DMS 273 treated with DMSO at 0.1 percent for 48 hours (cell line): ENCODE data around the gene OR52E5.

Experiments
- DNase-seq: peaks from one replicate; lab custom pipeline; 2025; lab: John Stamatoyannopoulos, UW

OR52E5 gene

GRCh38 chr11:5933116-5933515 lies 40.1 kb downstream of the OR52E5 start:
- no peak for DNase-seq

DNA sequence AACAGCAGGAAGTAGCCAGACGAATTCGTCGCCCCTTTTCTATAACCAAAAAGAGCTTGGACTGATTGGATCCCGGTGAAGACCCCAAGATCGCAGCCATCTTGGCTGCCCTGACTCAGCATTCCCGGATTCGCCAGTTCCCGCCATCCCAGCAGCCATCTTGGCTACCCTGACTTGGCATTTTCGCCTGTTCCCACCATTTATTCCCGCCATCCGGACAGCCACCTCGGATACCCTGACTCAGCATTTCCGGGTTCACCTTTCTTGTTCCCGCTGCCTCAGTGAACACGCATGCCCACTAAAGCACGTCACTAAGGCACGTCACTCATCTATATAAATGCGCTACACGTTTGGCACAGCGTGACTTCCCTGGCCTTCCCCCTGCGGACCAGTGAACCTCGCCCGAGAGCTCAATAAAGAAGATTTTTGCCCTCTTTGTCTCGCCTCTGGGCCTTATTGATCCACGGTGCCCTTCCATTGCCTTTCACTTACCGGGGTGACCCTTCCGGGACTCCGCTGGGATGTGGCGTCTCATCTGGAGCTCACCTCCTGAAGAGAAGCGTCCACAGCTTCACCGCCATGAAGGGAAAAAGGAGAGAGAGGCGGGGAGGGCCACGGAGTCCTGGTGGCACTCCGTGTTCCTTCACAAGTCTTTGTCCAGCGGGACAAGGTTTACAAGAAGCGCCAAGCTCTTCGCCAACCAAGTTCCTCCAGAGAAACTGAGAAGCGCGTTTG lies 45.0 kb downstream of the OR52E5 start:
- no peak for DNase-seq

- DNase-seq, result no peak
These were observed 45.6 kb downstream of the OR52E5 start for GRCh38 chr11:5938603-5938965.

DNA sequence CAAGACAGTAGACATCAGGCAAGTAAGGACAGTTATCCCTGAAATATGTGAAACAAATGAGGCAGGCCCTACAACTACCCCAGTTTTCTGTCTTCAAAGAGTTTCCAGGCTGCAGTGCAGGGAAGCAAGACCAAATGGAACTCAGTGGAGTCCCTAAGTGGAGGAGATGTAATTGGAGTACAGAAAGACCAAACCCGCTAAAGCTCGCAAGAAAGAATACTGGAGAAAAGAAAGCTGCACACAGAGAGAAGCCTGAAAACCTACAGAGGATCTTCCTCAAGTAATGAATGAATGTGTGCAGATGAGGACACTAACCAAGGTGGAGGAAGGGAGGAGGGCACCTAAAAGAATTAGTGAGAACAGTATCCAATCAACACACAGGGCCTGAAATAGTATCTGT lies 47.7 kb downstream of the OR52E5 start:
- no peak for DNase-seq

GRCh38 chr11:5941951-5942350 lies 48.9 kb downstream of the OR52E5 start, which contains the start of gene OR56A3:
Gene OR56A3 (plus strand): TSS chr11:5942251. CDS start chr11:5947347, 5,096 bp downstream.
- no peak for DNase-seq
